Activated CD8-positive, alpha-beta T cell treated with anti-CD3 and anti-CD28 coated beads for 36 hours (primary cell): ENCODE data around the gene UGT3A2. TPM values are rescaled to one million over a fixed set of nuclear protein-coding genes. Genes with fewer than 3 reads are reported as not detected.

Experiments used
- ATAC-seq: fragments of 200-7000 bp; cut with Tn5 transposase; one replicate; pipeline ENCODE4 v1.10.0; 2021; ENCODE audit warnings: mild to moderate bottlenecking, moderate library complexity
- CTCF ChIA-PET: fragments of 350-600 bp; sonication (Branson Sonifier 250); formaldehyde crosslinking; loops from one replicate; lab custom pipeline; 2021; ENCODE audit warnings: antibody characterized with exemption; lab: Charles Lee
- POLR2A ChIA-PET: fragments of 350-600 bp; sonication (Branson Sonifier 250); formaldehyde crosslinking; loops from one replicate; lab custom pipeline; 2021; ENCODE audit warnings: antibody characterized with exemption; lab: Charles Lee
- DNase-seq: peaks from one replicate; pipeline ENCODE4 v3.0.0-alpha.2; 2020
- H3K27ac Mint-ChIP-seq: one replicate; pipeline ENCODE4 v1.8.0; 2021; ENCODE audit warnings: mild to moderate bottlenecking, mixed read lengths
- H3K27me3 Mint-ChIP-seq: one replicate; pipeline ENCODE4 v1.8.0; 2021; ENCODE audit warnings: mixed read lengths
- H3K36me3 Mint-ChIP-seq: one replicate; pipeline ENCODE4 v1.8.0; 2021; ENCODE audit warnings: low read depth, mixed read lengths
- H3K4me1 Mint-ChIP-seq: one replicate; pipeline ENCODE4 v1.8.0; 2021; ENCODE audit warnings: low read depth, mixed read lengths
- H3K4me3 Mint-ChIP-seq: one replicate; pipeline ENCODE4 v1.8.0; 2021; ENCODE audit warnings: mild to moderate bottlenecking, moderate library complexity, mixed read lengths
- H3K9me3 Mint-ChIP-seq: one replicate; pipeline ENCODE4 v1.8.0; 2021; ENCODE audit warnings: mixed read lengths
- intact Hi-C: fragments of 100-400 bp; cut with micrococcal nuclease; formaldehyde crosslinking; loops from one replicate; pipeline ENCODE4 v1.10.0; 2022
- total RNA-seq, 2 experiments: library from RNA; stranded (reverse); gene quantifications; one replicate each; pipeline ENCODE4 v1.2.3, GENCODE V29; 2021
- TF ChIP-seq, protein P1 (sequence below): fragments of 200-600 bp; IDR thresholded peaks from one replicate; pipeline ENCODE4 v1.8.0; 2022; ENCODE audit warnings: antibody characterized with exemption, mild to moderate bottlenecking

Gene UGT3A2
- total RNA-seq, 2 experiments from 2014 or later = not detected

DNA sequence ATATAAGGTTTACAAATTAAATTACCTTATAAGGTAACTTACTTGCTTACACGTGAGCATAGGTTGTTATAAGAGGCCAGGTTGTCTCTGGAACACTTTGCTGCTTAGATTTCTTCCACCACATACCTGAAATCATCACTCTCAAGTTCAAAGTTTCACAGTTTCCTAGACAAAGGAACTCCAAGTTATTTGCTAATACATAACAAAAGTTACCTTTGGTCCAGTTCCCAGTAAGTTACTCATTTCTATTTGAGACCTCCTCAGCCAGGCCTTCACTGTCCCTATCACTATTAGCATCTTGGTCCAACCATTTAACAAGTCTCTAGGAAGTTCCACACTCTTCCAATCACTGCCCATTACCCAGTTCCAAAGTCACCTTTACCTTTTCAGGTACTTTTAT, 57.0 kb downstream of the UGT3A2 start:
- ATAC-seq (no peak), DNase-seq (no peak)
- Mint-ChIP-seq H3K27ac (no peak overlapping the region), H3K27me3 (no peaks in the 10 kb centered on the region), H3K36me3 (no peaks in the 10 kb centered on the region), H3K4me3 (no peak overlapping the region), H3K4me1 (no peaks in the 10 kb centered on the region), H3K9me3 (peaks cover 26% of the 10 kb centered on the region)
- CTCF ChIA-PET = no interaction called here
- TF ChIP-seq, protein P1, sequence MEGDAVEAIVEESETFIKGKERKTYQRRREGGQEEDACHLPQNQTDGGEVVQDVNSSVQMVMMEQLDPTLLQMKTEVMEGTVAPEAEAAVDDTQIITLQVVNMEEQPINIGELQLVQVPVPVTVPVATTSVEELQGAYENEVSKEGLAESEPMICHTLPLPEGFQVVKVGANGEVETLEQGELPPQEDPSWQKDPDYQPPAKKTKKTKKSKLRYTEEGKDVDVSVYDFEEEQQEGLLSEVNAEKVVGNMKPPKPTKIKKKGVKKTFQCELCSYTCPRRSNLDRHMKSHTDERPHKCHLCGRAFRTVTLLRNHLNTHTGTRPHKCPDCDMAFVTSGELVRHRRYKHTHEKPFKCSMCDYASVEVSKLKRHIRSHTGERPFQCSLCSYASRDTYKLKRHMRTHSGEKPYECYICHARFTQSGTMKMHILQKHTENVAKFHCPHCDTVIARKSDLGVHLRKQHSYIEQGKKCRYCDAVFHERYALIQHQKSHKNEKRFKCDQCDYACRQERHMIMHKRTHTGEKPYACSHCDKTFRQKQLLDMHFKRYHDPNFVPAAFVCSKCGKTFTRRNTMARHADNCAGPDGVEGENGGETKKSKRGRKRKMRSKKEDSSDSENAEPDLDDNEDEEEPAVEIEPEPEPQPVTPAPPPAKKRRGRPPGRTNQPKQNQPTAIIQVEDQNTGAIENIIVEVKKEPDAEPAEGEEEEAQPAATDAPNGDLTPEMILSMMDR = no peak
- intact Hi-C loops = no loop called here
- POLR2A ChIA-PET = no interaction called here

DNA sequence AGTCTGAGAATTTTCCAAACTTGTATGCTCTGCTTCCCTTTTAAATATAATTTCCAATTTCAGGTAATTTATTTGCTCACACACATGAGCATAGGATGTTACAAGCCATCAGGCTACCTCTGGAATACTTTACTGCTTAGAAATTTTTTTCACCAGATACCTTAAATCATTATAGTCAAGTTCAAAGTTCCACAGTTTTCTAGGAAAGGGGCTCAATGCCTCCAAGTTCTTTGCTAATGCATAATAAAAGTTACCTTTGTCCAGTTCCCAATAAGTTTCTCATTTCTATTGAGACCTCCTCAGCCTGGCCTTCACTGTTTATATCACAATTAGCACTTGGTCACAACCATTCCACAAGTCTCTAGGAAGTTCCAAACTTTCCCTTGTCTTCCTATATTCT, 59.3 kb downstream of the UGT3A2 start:
- H3K36me3 Mint-ChIP-seq = no peaks in the 10 kb centered on the region
- TF ChIP-seq, protein P1 = no peak
- H3K27ac Mint-ChIP-seq = no peak overlapping the region
- H3K4me3 Mint-ChIP-seq = no peak overlapping the region
- no peaks in the 10 kb centered on the region for H3K4me1 Mint-ChIP-seq
- intact Hi-C loops = no loop called here
- ChIA-PET POLR2A (no interaction called here), CTCF (no interaction called here)
- DNase-seq (no peak), ATAC-seq (no peak)
- peaks cover 8% of the 10 kb centered on the region for H3K9me3 Mint-ChIP-seq
- peaks cover 4% of the 10 kb centered on the region for H3K27me3 Mint-ChIP-seq

DNA sequence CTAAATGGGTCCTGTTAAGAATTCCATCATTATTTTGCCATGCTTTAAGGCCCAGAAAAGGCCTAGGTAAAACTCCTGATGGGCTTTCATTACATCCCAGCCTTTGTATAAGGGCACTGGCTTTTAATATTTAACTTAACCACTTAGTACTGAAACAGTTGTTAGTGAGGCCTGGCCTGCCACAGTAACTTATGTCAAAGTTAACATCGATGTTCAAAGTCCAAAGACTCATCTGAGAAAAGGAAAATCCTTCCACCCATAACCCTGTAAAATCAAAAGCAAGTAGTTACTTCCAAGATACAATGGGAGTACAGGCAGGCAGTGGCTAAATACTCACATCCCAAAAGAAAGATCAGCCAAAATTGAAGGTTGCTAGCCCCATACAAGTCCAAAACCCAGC, 60.5 kb downstream of the UGT3A2 start:
- CTCF ChIA-PET = no interaction called here
- DNase-seq (no peak), ATAC-seq (no peak)
- POLR2A ChIA-PET = no interaction called here
- H3K9me3 Mint-ChIP-seq = peaks cover 8% of the 10 kb centered on the region
- H3K4me3 Mint-ChIP-seq = no peak overlapping the region
- TF ChIP-seq, protein P1 = no peak
- intact Hi-C loops = no loop called here
- H3K36me3 Mint-ChIP-seq = no peaks in the 10 kb centered on the region
- H3K27me3 Mint-ChIP-seq = peaks cover 4% of the 10 kb centered on the region
- H3K27ac Mint-ChIP-seq = no peak overlapping the region
- H3K4me1 Mint-ChIP-seq = no peaks in the 10 kb centered on the region

DNA sequence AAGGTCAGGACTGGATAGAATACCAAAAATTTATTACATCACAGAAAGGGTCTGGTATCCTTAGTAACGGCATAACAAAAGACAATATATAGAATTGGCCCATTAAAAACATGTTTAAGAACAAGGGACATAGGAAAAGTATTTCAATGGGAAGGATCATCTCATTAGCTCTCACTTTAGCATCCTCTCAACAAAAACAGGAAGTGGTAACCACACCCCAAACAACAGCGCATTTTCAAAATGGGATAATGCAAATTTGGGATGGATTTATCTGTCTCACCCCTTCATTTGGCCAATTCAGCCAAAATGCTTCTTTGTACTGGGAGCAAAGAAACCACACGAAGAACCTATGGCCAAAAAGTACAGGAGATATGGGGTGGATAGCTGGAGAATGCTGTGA, 65.7 kb downstream of the UGT3A2 start:
- H3K27ac Mint-ChIP-seq = no peak overlapping the region
- H3K4me3 Mint-ChIP-seq = no peak overlapping the region
- CTCF ChIA-PET = no interaction called here
- peaks cover 6% of the 10 kb centered on the region for H3K27me3 Mint-ChIP-seq
- POLR2A ChIA-PET = no interaction called here
- no peak for DNase-seq
- H3K9me3 Mint-ChIP-seq = no peaks in the 10 kb centered on the region
- ATAC-seq = no peak
- TF ChIP-seq, protein P1 = no peak
- H3K4me1 Mint-ChIP-seq = no peaks in the 10 kb centered on the region
- intact Hi-C loops = no loop called here
- H3K36me3 Mint-ChIP-seq = no peaks in the 10 kb centered on the region

DNA sequence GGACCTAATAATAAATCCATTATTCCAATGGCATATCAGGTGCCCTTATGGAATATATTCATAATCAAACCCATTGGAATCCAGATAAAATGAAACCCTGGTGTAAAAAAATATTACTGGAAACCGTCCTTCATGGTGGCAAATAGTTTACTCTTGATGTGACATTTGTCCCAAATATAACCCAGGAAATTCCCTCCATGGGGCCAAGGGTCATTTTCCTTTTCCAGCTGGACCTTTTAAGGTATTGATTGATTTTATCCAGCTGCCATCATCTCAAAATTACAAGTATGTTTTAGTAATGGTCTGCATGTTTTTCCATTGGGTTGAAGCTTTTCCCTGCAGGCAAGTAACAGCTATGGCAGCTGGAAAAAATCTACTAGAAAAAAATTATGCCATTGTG, 67.1 kb downstream of the UGT3A2 start:
- ChIA-PET POLR2A (no interaction called here), CTCF (interaction anchor here (2.1 kb wide), 1 partner anchor 12 kb away, joined by 4 read pairs; no protein-coding TSS in a partner anchor)
- TF ChIP-seq, protein P1 = no peak
- H3K4me3 Mint-ChIP-seq = no peak overlapping the region
- H3K9me3 Mint-ChIP-seq = no peaks in the 10 kb centered on the region
- ATAC-seq (no peak), DNase-seq (no peak)
- intact Hi-C loops = no loop called here
- H3K4me1 Mint-ChIP-seq = no peaks in the 10 kb centered on the region
- H3K27ac Mint-ChIP-seq = no peak overlapping the region
- no peaks in the 10 kb centered on the region for H3K36me3 Mint-ChIP-seq
- peaks cover 5% of the 10 kb centered on the region for H3K27me3 Mint-ChIP-seq
